OCI-M2 (cell line): ENCODE data around the gene ACSM2B.
"Not testable (repeated sequence)": the region's sequence is repeated elsewhere in the genome, so short reads cannot be mapped to it uniquely, and the experiment has no call there.

Source experiments
- DNase-seq: peaks from one replicate; lab custom pipeline; 2025; ENCODE audit not compliant: unreplicated experiment; lab: John Stamatoyannopoulos, UW

Gene ACSM2B

GRCh38 chr16:20538687-20539086, 37.5 kb downstream of the ACSM2B start:
- no peak for DNase-seq

DNA sequence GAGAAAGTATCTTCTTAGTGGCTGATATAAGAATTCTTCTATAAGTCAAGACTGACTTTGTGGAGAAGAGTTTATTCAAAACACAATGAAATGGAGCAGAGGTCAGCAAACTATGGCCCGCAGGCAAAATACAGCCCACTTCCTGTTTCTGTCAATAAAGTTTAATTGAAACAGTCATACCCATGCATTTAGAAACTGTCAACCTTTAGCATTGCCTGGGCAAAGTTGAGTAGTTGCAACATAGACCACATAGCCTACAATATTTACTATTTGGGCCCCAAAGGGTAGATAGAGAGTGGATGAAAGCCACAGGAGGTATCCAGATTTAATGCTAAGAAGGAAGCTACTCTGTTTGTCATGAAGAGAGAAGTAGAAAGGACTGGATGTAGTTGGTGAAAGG, 38.0 kb downstream of the ACSM2B start:
- DNase-seq: no peak

DNA sequence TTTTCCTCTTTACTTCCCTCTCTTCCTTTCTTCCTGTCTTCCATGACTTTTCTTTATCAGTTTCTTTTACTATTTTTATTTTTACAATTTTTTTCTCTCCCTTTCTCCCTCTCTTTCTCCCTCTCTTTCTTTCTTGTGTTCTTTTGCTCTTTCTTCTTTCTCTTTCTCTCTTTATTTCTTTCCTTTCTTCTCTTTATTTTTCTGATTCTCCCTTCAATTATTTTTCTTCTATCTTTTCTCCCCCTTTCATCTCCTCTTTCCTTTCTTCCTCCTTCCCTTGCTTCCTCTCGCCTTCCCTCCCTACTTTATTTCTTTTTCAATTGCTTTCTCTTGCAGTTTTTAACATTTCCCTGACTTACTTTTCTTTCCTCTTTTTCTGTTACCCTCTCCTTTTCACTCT, 39.5 kb downstream of the ACSM2B start:
- not testable (repeated sequence) for DNase-seq

DNA sequence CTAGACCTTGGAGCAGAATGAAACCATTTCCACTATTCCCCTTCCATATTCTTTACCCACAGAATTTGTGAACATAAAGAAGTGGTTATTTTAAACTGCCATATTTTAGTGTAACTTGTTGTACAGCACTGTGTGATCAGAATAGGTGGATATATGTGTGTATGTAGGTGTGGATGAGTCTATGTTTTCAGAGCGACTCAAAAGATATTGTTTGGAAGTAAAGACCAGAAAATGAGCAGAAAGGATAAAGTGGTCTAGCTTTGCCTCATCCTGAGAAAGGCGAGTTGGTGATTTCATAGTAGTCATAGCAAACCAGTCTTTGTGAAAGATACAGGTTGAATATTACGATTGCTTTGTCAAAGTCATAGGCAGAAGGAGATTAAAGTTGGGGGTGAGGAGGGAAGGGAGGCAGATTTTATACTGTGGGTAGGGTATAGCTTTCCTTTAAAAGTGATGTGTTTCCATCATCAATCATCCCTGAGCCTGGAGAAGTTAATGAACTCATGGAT, 43.8 kb downstream of the ACSM2B start:
- DNase-seq: not testable (repeated sequence)

DNA sequence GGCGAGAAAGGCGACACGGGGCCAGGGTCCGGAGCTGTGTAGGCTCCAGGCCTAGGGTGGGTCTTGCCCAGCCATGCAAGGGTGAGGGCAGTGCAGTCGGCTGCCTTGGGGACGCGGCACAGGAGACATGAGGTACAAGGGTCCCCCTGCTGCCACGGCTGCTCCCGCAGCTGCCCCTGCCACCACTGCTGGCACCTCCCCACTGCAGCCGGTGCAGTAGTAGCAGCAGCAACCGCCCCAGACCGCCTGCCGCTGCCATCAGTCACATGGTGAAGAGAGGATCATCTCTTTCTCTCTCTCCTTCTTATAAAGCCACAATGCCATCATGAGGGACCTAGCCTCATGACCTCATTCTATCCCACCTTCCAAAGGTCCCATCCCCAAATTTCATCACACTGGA, 44.4 kb downstream of the ACSM2B start:
- DNase-seq: not testable (repeated sequence)

DNA sequence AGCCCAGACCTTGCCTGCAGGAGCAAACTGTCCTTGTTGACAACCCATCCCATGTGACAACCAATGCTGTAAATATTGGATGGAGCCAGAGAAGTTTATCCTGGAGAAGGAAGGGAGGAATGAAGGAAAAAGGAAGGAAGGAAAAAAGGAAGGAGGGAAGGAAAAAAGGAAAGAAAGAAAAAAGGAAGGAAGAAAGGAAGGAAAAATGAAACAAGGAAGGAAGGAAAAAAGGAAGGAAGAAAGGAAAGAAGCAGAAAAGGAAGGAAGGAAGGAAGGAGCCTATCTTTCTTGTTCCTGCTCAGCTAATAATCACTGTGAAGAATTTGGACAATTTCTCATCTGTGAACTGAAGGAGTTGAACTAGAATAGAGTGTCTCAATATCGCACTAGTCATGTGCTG, 56.1 kb downstream of the ACSM2B start:
- DNase-seq: no peak

DNA sequence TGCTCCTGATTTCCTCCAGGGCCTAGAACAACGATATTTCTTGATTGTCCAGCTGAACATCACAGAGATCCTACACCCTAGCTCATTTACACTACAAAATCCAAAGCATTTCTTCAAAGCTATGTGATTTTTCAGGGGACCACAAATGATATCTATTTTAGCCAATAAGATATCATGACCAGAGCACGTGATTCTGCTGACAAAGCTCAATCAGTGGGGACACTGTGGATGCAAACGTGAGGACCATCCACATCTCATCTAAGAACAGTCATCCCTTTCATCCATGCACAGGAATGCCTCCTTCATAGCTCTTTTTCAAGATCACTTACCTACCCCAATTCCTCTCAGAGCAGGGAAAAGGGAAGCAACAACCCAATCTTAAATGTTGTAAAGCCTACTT, 56.9 kb downstream of the ACSM2B start:
- DNase-seq: no peak

DNA sequence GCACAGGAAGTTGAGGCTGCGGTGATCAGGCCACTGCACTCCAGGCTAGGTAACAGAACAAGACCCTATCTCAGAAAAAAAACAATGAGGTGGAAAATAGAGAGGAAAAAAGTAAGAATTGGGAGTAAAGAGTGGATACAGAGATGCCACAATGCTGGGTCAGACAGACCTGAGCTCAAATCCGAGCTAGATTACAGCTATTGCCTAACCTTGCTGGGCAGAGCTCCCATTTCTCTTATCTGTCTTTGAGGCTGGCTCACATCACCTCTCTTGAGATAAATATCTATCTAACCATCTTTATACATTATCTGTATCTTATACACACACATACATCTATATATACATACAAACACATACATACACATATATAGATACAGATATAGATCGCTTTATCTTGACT, 59.0 kb downstream of the ACSM2B start:
- DNase-seq: no peak

DNA sequence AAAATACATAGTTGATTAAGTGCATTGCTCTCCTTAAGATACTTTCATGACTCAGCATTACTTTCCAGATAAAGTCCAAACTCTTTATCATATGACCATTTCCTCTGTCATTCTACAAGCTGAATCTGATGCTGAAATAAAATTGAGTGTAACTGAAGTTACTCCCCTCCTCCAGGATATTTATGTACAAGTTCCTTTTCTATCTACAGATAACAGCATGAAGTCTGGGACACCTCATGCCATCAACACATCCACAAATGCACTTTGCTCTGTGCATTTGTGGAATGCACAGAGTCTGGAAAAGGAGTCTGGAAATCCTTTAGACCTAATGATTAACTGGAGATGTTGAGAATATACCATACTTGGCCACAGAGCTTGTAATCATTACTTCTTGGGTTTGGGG, 60.5 kb downstream of the ACSM2B start:
- no peak for DNase-seq

- DNase-seq: no peak
Measured at GRCh38 chr16:20510323-20510722, 65.8 kb downstream of the ACSM2B start.

DNA sequence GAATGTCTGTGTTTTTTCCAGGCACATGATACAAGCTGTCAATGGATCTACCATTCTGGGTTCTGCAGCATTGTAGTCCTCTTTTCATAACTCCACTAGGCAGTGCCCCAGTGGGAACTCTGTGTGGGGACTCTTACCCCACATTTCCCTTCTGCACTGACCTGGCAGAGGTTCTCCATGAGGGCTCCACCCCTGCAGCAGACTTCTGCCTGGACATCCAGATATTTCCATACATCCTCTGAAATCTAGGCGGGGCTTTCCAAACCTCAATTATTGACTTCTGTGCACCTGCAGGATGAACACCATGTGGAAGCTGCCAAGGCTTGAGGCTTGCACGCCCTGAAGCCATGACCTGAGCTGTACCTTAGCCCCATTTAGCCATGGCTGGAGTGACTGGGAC, 68.9 kb downstream of the ACSM2B start:
- DNase-seq: no peak

- no peak for DNase-seq
Measured at GRCh38 chr16:20504418-20504817, 71.7 kb downstream of the ACSM2B start.

DNA sequence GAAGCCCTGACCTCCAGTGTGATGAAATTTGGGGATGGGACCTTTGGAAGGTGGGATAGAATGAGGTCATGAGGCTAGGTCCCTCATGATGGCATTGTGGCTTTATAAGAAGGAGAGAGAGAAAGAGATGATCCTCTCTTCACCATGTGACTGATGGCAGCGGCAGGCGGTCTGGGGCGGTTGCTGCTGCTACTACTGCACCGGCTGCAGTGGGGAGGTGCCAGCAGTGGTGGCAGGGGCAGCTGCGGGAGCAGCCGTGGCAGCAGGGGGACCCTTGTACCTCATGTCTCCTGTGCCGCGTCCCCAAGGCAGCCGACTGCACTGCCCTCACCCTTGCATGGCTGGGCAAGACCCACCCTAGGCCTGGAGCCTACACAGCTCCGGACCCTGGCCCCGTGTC, 84.7 kb downstream of the ACSM2B start:
- DNase-seq: not testable (repeated sequence)

DNA sequence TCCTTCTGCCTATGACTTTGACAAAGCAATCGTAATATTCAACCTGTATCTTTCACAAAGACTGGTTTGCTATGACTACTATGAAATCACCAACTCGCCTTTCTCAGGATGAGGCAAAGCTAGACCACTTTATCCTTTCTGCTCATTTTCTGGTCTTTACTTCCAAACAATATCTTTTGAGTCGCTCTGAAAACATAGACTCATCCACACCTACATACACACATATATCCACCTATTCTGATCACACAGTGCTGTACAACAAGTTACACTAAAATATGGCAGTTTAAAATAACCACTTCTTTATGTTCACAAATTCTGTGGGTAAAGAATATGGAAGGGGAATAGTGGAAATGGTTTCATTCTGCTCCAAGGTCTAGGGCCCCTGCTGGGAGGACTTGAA, 85.2 kb downstream of the ACSM2B start:
- not testable (repeated sequence) for DNase-seq
